Stimulated activated CD8-positive, alpha-beta memory T cell treated with anti-CD3 and anti-CD28 coated beads, Interleukin-15, amount 100 ng/mL, for 4 hours (primary cell): Measurements from ENCODE around the gene IKZF1.
A peak's percentile ranks its signal among the peaks of the same experiment; 100 is the strongest.
"Not testable (repeated sequence)": the region's sequence is repeated elsewhere in the genome, so short reads cannot be mapped to it uniquely, and the experiment has no call there.

Experiments used
- DNase-seq, 2 donors: peaks; one replicate each; pipeline ENCODE4 v3.0.0-alpha.2; 2020; ENCODE audit warnings: low read depth in 2 of 2

Gene IKZF1

DNA sequence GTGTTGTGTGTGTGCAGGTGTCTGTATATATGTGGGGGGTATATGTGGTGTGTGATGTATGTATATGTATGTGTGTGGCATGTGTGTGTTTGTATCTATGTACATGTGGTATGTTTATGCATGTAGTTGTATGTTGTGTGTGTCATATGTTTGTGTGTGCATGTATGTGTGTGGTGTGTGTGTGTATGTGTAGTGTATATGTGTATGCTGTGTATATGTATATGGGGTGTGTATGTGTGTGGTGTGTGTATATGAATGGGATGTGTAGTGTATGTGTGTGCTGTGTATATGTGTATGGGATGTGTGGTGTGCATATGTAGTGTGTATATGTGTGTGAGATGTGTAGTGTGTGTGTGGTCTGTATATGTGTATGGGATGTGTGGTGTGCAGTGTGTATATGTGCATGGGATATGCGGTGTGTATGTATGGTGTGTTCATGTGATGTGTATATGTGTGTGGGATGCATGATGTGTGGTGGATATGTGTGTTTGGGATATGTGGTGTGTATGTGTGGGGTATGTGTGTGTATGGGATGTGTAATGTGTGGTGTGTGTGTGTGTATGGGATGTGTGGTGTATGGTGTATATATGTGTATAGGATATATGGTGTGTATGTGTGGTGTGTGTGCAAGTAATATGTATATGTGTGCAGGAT lies 30.0 kb downstream of the IKZF1 start:
- DNase-seq, result no peak

DNA sequence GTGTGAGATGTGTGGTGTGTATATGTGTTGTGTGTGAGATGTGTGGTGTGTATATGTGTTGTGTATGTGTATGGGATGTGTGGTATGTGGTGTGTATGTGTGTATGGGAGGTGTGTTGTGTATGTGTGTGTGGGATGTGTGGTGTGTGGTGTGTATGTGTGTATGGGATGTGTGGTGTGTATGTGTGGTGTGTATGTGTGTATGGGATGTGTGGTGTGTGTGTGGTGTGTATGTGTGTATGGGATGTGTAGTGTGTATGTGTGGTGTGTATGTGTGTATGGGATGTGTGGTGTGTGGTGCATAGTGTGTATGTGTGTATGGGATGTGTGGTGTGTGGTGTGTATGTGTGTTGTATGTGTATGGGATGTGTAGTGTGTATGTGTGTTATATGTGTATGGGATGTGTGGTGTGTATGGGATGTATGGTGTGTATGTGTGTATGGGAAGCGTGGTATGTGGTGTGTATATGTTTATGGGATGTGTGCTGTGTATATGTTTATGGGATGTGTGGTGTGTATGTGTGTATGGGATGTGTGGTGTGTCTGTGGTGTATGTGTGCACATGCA lies 30.8 kb downstream of the IKZF1 start:
- DNase-seq, result no peak

DNA sequence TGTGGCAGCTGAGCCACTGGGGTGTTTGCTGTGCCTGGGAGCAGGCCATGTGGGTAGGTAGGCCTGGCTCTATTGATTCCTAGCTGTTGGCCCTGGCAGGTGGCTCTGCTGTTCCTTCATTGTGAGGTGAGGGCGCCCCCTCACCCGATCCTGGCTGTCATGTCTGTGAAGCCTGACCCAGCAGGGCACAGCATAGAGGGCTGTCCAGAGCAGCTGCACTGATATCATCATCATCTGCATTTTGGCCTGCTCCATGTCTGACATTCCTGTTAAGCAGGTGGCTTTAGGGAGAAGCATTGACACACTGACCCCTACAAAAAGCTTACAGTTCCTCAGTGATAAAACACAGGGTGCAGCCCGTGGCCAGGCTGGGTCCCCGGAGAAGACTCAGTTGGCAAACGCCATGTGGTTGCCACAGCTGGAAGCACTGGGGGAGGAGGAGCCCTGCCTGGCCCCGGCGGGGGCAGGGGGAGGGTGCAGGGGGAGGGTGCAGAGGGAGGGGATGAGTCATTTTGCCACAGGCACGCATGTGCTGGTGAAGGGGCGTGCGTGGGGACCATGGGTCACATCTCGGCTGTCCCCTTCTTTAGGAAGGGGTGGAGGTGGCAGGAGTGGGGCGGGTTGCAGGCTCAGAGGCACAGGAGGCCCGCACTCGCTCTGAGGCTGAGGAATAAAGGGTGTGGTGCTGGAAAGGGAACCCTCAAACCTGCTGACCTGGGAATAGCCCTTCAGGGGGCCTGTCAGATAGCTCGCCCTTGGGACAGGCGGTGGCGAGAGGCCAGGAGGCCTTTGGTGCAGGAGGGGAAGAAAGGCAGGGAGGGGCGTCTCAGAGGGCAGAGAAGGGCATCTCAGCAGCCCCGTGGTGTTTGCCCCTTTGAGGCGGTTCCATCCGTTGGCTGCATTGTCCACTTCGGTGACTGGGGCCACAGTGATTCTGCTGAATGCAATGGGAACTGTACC lies 31.6 kb downstream of the IKZF1 start:
- peak; percentile 78 to 87 for DNase-seq

DNA sequence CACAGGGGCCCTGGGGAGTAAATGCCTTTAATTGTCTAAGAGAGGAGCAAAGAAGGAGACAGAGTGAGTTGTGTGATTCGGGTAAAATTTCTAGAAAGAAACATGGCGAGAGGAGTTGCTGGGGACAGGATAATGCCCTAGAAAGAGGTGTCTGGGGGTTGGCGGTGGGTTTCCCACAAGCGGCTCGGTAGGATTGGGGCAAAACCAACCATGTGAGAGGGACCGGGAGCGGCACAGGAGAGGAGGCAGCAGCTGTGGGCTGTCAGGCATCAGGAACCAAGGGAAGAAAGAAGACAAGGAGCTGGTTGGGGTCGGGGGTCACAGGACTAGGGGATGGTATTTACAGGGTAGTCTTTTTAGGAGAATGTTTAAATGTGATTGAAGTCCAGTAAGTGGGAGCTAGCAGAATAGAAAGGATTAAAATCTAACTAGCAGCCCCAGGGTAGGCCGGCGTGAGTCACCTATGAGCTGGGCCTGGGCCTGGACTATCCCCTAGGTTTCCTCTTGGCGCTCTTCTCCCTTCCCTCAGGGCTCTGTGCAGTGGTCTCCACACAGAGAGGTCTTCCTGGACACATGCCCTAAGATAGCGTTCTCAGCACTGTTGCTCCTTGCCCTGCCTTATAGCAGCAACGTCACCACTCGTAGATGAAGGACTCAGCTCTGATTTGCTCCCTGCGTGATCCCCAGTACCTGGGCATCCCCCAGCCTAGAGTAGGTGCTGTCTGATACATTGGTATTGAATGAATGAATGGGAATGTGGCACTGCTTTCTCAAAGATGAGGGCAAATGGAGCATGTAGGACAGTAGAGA lies 32.6 kb downstream of the IKZF1 start:
- no peak for DNase-seq

DNA sequence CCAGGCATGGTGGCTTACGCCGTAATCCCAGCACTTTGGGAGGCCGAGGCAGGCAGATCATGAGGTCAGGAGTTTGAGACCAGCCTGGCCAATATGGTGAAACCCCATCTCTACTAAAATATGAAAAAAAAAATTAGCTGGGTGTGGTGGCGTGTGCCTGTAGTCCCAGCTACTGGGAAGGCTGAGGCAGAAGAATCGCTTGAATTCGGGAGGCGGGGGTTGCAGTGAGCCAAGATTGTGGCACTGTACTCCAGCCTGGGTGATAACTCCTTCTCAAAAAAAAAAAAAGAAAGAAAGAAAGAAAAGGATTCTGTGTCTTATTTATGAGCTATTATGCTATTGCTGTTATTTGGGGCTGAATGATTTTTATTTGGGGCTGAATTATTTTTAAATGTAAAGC lies 35.0 kb downstream of the IKZF1 start:
- DNase-seq, result not testable (repeated sequence)

DNA sequence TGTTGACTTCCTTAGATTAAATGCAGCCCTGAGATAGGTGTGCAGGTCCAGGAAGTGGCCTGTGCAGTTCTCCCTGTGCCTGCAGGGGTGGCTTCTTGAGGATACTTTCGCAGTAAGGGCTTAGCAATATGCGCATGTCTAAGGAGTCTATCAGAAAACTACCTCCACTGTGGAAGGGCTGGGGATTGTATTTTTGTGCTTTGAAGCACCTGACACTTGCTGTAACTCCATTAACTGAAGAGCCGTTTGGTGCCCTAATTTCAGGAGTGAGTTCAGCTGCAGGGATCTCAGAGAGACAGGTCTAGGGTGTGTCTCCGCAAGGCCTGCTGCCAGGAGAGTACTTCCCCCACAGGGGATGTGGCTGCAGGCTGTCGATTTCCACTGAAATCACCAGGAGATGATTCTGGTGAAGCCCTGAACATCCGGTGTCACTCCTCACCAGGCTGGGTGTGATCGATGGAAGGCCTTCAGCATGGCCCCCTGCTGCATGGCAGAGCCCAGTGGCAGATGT lies 35.5 kb downstream of the IKZF1 start:
- no peak for DNase-seq

DNA sequence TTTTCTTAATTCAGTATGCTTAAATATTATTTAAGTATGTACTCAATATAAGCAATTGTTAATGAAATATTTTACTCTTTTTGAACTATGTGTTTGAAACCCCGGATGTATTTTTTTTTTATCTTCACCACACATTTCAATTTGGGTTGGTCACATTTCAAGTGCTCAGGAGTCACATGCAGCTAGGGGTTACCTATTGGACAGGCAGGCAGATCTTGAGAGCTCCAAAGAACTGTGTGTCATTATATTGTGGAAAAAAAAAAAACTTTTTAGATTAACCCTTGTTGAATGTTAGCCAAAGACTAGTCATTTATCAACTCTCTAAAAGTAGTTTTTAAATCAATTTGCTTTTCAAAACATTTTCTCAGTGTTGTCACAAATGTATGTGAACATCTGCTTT lies 37.2 kb downstream of the IKZF1 start:
- no peak for DNase-seq

DNA sequence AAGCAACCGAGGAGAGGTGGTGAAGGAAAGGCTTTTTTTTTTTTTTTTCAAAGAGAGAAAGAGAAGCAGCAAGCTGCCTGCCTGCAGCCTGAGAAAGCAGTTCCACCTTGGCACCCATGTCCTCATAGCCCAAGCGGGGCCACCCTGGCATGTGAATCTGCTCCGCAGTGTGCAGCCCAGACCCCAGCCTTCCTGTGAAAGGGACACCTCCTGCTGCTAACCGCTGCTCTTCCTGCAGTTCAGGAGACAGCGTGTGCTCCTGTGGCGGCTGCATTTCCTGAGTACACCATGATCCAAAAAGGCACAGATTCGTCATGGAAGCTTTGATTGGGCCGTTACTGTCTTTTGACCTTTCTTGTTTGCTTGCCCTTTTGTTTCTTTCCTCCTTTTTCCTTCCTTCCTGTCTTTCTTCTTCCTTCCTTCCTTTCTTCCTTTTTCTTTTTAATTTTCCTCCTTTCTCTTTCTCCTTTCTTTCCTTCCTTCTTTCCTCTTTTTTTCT lies 38.1 kb downstream of the IKZF1 start:
- no peak for DNase-seq

DNA sequence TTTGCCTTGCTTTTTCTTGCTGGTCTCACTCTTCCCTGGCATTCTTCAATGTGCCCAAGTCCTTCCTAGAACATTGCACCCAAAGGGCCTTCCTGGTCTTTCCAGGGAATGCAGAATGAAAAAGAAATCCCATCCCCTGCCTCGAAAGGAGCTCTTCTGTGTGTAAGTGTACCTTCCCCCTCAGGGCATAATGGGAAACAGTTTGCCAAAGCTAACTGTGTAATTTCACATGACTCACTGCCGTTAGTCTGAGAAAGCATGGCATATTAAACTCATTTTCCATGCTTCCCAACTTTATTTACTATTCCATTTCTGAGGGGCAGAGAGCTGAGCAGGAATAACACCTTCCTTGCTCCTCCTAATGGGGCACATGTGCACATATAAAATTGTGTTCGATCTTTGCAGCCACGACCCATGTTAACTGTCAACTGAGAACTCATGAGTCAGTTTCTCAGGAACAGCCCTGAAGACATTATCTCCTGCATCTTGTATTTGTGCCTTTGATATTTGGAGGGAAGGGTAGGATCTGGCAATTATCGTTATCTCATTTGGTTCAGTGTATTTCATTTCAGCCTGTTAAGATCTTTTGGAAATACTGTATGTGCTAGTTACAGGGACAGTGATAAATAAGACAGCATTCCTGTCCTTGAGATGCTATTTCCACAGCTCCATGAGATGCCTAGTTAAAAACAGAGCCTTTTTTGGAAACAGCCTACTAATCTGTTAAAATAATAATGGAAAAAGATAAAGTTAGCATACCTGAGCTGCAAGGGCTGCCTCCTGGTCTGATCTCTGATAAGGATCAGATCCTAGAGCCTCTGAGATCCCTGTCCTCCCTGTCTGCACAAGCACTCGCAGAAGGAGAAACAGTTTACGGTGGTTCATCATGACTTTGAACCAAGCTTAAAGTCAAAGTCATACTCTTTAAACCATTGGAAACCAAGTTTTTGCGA lies 42.3 kb downstream of the IKZF1 start:
- no peak for DNase-seq

DNA sequence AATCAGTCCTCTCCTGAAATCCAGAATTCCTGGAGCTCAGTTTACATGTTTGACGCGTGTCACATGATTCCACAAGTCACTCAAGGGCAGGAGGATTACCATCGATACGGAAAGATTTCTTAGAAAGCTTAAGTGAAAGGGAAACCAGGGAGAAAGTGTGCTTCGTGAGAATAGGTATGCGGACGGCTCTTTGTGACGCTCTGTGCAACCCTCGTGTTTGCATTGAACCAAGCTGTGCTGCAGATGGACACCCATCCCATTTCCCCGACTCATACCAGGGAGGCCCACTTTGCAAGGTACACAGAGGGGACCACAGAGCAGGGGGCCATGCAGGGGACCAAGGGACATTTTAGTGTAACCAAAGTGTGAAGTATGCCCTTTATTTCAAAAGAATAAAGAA lies 43.2 kb downstream of the IKZF1 start:
- no peak for DNase-seq

DNA sequence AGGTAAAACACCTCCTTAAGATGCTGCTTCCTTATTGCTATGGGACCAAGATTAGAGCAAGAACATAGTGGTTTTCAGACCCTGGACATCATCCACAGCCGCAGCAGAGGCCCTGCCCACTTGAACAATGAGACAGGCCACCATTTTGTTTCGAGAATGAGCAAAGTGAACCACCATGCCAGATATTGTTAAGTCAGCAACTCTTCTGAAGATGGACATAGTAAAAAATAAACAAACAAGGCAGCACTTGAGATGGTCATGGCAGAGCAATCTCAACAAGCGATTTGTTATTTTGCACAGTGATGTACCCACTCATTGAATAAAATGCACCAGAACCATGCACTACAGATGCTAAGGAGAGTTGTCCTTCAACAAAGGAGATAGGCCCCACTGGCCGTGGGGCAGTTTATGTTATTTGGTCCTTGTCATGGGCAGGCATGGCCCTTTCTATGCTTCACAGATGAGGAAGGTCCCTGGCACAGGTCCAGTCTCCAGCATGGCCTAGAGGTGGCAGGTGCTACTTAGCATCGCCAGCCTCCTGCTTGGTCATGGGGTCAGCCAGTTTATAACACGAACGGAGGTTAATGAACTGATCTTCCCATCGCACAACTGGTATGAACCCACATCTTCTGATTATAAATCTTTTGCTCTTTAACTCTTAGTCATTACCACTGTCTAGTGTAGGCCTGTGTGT lies 44.1 kb downstream of the IKZF1 start:
- no peak for DNase-seq

DNA sequence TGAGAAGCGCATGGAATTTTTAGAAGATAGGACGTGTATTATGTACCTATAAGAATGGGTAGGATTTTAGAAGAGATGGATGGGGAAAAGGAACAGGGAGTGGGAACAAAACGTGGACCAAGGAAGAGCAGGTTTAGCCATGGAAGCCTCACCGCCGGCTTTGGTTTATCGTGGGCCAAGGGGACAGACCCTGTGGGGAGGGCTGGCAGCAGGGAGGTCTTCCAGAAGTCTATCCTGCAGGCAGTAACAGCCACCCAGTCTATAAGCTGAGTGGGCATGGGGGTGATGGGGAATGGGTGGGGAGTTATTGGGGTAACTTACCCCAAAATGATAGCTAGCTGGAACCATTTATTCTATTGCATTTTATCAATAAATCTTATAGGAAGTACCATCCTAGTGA lies 44.9 kb downstream of the IKZF1 start:
- DNase-seq, result no peak

DNA sequence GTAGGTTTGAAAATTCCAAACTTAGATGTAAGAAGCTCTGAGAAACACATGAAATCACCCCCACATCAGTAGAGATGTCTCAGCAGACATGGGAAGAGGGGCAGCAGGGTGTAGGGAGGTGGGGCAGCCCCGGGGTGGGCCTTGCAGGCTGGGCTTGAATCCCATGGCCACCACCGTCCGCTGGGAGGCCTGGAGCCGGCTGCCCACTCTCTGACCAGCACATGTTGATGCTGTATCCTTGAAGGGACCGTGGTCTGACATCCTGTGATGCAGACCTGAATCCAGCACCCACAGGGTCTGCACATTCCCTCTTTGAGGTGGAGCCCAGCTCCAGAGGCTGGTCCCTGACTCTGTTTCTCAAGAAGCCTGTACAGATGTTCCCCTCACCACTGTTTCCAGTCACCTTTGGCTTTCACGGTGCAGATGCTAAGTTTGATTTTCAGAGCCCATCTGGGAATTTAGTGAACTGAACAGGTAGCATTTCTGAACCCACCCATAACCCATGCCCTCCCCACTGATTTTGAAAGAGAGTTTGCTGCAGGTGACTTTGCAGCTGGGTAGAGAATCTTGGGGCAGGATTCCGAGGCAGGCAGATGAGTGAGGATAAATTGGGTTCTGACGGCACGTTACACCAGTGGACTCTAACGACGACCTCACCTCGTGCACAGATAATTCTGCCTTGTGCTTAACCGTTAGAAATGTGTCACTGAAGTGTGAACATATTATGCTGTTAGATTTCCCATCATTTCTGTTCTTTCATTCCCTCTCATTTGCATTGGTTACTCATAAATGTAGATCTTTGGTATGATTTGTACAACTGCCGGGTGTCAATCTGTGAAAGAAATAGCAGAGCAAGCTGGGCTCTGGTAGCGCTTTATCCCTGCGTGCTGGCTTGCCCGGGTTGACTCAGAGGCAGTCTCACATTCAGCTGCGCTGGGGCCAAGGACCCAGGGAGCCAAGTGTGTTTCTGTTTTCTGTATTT lies 45.7 kb downstream of the IKZF1 start:
- peak in 1 of 2 donors; percentile 58 for DNase-seq

DNA sequence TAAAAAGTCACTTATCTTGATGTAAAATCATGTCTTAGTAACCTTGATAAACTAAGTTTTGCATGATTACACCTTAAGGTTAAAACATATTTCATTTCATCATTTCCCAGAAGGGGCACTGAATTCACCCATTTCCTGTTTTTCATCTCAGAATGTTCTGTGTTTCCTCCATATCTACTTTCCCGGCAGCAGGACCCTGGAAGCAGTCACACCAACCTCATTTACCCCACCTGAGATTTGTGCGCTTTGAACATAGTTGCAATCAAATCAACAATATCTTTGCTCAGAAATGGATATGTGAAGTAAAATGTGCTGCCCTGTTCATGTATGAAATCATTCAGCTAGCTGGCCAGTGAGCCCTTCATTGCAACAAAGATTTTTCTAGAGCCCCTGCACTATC lies 46.8 kb downstream of the IKZF1 start:
- no peak for DNase-seq

DNA sequence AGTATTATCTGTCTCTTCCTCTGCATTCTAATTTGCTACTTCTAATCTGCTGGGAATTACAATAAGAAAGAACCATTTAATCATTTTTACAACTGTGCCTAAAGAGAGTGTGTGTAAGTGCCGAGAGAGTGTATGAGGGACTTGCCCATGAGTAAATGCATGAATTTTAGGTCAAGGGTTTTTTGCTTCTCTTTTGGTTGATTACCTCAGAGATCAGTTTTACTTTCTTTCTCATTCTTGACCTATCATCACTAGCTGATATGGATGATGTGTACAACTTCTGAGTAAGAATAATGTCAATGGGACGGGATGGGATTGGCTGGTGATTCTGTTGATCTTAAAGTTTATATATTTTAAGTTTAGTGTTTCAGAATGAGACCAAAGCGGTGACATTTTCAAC lies 47.8 kb downstream of the IKZF1 start:
- DNase-seq, result no peak

DNA sequence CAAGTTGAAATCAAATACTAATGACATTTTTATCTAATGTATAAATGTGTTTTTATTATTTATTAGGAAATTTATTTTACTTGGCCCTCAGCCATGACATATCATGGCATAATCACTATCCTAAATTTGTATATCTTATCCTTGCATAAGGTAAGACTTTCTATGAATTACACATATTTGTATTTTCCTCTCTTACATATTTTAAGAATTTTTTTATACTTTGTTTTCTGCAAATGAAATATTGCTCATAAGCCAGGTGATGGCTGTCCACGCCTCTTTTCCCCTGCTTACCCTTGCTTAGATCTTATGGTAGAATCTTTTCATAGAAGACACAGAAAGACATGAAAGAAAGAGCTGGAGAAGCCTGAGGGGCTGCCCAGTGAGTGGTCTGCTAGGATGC lies 48.2 kb downstream of the IKZF1 start:
- no peak for DNase-seq

DNA sequence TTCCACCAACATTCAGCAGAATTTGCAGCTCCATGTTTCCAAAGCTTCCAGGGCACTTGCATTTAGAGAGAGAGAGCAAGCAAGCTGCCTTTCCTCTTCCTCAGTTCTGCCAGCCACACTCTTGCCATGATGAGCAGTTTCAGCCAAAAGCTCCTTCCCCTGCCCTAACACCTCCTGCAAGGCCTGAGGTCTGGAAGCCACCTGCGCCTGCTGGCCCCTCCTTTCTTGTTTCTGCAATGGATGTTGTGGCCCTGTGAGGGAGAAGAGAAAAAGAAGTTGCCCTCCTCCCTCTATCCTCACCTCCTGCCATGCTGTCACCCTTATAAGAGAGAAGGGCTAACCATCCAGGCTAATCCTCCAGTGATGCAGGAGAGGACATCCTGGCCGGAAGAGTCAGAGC lies 48.7 kb downstream of the IKZF1 start:
- no peak for DNase-seq

DNA sequence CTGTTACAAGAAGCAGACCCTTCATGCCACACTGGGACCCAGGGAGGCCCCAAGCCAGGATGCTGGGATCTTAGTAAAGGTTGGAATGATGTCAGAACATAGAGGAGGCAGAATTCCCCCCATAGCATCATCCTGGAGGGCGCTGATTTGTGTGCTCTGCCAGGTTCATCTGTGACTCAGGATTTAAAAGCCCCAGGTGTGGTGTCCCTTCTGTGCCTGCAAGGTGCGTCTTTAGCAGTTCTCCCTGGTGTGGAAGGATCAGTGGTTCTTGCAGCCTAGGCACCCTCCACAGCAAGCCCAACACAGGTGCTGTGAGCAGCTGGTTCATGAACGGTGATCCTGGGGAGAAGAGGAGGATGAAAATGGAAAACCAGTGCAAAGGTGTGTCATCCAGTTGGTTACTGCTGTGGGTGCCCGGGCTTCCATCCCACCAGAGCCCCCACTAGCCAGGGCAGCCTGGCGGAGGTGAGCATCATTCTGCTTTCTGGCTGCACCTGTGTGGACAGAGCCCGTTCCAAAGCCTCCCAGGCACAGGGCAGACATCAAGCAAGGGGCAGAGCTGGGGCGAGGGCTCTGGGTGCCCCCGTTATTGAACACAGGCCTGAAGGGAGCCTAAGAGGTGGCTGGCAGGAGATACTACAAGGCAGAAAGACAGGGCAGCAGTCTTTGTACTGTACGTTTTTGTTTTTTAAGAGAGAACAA lies 49.5 kb downstream of the IKZF1 start:
- no peak for DNase-seq
